T-helper 17 cell (primary cell): ENCODE results near the gene MAGED2. TPM values are rescaled to one million over a fixed set of nuclear protein-coding genes. Genes with fewer than 3 reads are reported as not detected.
"Not testable (repeated sequence)": the region's sequence is repeated elsewhere in the genome, so short reads cannot be mapped to it uniquely, and the experiment has no call there.

Experiments
- ATAC-seq: fragments of 150-1000 bp; cut with Tn5 transposase; 2 replicates; pipeline ENCODE4 v1.10.0; 2021; ENCODE audit warnings: mild to moderate bottlenecking, moderate library complexity
- DNase-seq, 3 donors: peaks; one replicate each; pipeline versions ENCODE4 v3.0.0 to v3.0.0-alpha.2; 2020 to 2021
- H3K9me3 ChIP-seq: one replicate; pipeline ENCODE4 v1.7.0; 2013; ENCODE audit warnings: low read length, mild to moderate bottlenecking; ENCODE audit not compliant: control insufficient read depth, poor library complexity, severe bottlenecking
- H3K27ac Mint-ChIP-seq: one replicate; pipeline ENCODE4 v1.8.0; 2022; ENCODE audit warnings: mild to moderate bottlenecking, moderate library complexity, mixed read lengths
- H3K27me3 Mint-ChIP-seq: one replicate; pipeline ENCODE4 v1.8.0; 2022; ENCODE audit warnings: mixed read lengths
- H3K36me3 Mint-ChIP-seq: one replicate; pipeline ENCODE4 v1.8.0; 2022; ENCODE audit warnings: low read depth, mixed read lengths
- H3K4me1 Mint-ChIP-seq: one replicate; pipeline ENCODE4 v1.8.0; 2022; ENCODE audit warnings: mild to moderate bottlenecking, mixed read lengths
- H3K4me3 Mint-ChIP-seq: one replicate; pipeline ENCODE4 v1.8.0; 2022; ENCODE audit warnings: mild to moderate bottlenecking, moderate library complexity, mixed read lengths
- total RNA-seq, 4 donors: library from RNA in 2 of 4; stranded (reverse) in 2 of 4; gene quantifications; one replicate each; pipeline ENCODE4 v1.2.3 and lab custom pipeline; 2022 to 2026

The MAGED2 gene, protein sequence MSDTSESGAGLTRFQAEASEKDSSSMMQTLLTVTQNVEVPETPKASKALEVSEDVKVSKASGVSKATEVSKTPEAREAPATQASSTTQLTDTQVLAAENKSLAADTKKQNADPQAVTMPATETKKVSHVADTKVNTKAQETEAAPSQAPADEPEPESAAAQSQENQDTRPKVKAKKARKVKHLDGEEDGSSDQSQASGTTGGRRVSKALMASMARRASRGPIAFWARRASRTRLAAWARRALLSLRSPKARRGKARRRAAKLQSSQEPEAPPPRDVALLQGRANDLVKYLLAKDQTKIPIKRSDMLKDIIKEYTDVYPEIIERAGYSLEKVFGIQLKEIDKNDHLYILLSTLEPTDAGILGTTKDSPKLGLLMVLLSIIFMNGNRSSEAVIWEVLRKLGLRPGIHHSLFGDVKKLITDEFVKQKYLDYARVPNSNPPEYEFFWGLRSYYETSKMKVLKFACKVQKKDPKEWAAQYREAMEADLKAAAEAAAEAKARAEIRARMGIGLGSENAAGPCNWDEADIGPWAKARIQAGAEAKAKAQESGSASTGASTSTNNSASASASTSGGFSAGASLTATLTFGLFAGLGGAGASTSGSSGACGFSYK
- total RNA-seq (10 to 100 TPM; 49.3 to 66.6 TPM), total RNA-seq (lab: John Stamatoyannopoulos, UW) (78.9 to 228 reads per million in 2 donors)

DNA sequence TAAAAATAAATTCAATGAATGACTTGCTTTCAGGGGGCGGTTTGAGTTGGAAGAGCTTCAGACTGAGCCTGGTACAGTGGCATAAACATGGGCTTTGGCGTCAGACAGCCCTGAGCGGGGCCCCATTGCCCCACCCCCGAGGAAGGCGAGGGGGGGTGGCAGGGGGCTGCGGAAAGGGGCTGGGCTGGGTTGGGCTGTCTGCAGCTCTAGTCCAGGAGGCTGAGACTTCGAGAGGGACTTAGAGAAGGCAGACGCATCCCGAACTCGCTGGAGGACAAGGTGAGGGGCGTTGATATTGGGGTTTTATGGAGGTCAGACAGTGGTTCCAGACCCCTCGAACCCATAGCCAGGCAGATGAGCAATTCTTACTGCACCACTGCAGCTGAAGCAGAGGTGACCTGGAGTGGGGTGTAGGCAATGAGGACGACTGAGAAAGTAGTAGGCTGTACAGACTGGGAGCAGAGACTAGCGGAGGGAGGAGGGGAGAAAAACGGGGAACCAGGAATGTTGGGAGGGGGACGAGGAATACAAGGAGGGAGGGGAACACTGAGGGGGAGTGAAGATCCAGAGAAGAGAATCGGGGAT, at the start of gene MAGED2:
Gene MAGED2, plus strand, starts transcription at position 222 of the 585 bp plus-strand sequence. CDS start 1,587 bp downstream, outside the sequence.
- DNase-seq (peak; percentile 17 to 52 (median 33)), ATAC-seq (peak; percentile 64)
- H3K4me3 Mint-ChIP-seq, result peak within 1 kb of the TSS; percentile 95
- peak within 1 kb of the TSS; percentile 94 for H3K27ac Mint-ChIP-seq
- H3K9me3 ChIP-seq, result no peaks in the 10 kb centered on the region
- no peaks in the 10 kb centered on the region for H3K27me3 Mint-ChIP-seq
- H3K36me3 Mint-ChIP-seq, result peaks cover 4% of the 10 kb centered on the region
- H3K4me1 Mint-ChIP-seq, result peaks cover 17% of the 10 kb centered on the region

DNA sequence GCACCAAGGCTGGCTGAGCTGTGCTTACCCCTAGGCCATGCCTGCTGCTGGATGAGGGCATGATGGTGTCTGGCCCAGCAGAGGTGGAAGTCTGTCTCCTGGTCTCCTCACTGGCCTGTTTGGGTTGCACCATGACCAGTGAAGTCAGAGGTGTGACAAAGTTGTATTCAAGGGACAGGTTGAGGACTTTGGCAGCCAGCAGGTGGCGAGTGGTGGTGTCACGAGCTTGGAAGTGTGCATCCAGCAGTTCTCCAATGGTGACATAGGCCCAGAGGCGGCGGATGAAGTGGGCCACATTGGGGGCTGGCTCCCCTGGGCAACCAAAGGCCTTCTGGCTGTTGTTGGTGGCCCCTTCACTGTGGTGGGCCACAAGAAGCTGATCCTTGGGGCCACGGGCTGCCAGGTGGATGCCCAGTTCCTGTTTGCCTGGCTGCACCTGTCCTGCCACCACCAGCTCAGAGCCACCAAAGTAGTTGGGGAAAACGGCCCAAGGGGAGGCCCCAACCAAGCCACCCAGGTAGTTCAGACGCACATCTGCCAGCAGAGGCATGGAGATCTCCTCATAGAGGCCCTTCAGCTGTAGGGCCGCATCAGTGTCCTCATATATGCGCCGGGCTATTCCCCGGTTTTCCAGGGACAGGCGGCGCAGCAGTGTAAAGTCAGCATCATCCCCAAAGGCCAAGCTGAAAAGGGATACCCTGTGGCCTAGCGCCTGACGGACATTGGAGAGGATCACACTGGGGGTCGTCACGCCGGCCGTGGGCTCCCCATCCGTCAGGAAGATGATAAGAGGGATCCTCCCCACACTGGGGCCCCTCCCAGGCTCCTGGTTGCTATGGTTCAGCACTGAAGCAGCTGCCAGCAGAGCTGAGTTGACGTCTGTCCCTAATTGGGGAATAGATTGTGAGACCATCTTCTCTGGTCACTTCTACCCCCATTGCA, 49.2 kb upstream of the MAGED2 start:
- H3K27me3 Mint-ChIP-seq, result peaks cover 13% of the 10 kb centered on the region
- no peaks in the 10 kb centered on the region for H3K36me3 Mint-ChIP-seq
- H3K9me3 ChIP-seq, result no peaks in the 10 kb centered on the region
- H3K27ac Mint-ChIP-seq, result no peak overlapping the region
- no peak for ATAC-seq
- H3K4me1 Mint-ChIP-seq, result no peaks in the 10 kb centered on the region
- H3K4me3 Mint-ChIP-seq, result no peak overlapping the region
- DNase-seq, result no peak

DNA sequence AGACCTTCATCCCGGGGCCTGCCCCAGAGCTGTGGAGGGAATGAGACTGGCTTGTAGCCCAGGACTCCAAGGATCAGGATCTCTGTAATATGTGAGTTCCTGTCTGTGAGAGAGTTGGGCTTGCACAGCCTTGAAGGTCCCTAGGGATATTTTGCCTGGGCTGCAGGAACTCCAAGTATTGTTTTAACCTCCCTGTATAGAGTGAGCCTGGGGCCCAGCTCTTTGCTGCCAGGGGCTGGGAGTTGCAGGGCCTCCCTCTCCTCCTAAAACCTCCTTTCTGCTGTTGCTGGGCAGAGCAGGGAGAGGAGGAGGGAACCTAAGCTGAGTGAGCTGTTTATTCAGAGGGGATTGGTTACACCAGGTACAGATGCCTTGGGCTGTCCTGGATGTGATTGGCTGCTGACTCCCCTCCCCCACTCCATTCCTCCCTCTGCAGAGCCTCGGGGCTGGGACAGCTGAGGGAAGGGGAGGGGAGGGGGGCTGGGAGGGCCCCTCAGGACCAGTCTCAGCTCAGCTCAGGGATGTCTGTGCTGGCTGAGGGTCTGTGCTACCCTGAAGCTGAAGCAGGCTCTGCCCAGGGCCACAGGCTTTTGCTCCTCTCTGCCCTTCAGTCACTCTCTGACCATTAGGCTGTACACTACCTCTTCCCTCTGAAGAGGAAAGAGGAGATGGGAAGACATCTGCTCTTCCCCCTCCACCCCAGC, 33.0 kb upstream of the MAGED2 start:
- not testable (repeated sequence) for H3K27me3 Mint-ChIP-seq, ATAC-seq, H3K27ac Mint-ChIP-seq, H3K9me3 ChIP-seq, H3K36me3 Mint-ChIP-seq, H3K4me1 Mint-ChIP-seq, DNase-seq, H3K4me3 Mint-ChIP-seq

DNA sequence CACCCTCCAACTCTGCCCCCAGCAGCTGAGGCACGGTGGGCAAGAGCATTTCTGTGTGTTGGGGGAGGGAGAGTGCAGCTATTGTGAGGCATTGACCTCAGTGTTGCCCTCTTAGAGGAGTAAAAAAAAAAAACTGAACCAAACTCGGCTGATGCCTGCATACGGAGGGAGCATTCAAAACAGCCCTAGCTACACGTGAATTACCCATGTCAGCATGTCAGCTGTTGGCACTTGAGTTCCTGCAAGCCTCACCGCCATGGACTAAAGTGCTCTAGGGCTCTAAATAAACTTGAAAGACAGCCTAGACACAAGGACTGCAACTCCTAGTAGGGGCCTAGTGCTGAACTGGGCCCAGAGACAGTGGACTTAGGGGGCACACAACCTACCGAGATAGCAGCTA, 31.5 kb upstream of the MAGED2 start:
- Mint-ChIP-seq H3K27me3 (no peaks in the 10 kb centered on the region), H3K36me3 (no peaks in the 10 kb centered on the region), H3K4me3 (no peak overlapping the region), H3K27ac (no peak overlapping the region), H3K4me1 (peaks cover 2% of the 10 kb centered on the region)
- no peak for DNase-seq
- ATAC-seq, result no peak
- no peaks in the 10 kb centered on the region for H3K9me3 ChIP-seq

DNA sequence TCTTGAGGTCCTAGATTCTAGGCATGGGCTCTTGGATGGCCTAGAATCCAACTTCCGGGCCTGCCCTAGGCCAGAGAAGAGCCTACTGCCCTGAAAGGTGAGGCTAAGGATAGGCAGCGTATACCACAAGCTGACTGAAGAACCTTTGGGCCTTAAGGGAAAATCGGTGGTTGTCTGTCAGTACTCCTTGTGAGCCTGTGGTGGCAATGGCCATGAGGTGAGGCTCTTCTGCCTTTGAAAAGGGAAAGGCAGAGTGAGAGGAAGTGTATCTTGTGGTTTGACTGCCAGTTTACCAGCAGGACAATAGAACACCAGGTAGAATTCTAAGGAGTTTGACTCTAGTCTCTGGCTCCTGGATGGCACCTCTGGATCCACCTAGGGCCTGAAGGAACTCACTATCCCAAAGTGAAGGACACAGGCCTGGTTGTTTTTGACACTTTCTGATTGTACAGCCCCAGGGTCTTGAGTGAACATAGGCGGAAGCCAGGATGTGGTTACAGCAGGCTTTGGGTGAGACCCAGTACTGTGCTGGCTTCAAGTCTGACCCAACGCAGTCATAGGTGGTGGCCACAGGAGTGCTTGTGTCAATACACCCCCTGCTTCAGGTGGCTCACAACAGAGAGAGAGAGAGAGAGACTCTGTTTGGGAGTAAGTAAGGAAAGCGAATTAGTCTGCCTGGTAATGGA, 30.4 kb upstream of the MAGED2 start:
- ATAC-seq (no peak), DNase-seq (no peak)
- no peaks in the 10 kb centered on the region for H3K36me3 Mint-ChIP-seq
- H3K9me3 ChIP-seq, result no peaks in the 10 kb centered on the region
- H3K4me3 Mint-ChIP-seq, result no peak overlapping the region
- peaks cover 2% of the 10 kb centered on the region for H3K4me1 Mint-ChIP-seq
- no peaks in the 10 kb centered on the region for H3K27me3 Mint-ChIP-seq
- H3K27ac Mint-ChIP-seq, result peak overlapping the region; percentile 27

DNA sequence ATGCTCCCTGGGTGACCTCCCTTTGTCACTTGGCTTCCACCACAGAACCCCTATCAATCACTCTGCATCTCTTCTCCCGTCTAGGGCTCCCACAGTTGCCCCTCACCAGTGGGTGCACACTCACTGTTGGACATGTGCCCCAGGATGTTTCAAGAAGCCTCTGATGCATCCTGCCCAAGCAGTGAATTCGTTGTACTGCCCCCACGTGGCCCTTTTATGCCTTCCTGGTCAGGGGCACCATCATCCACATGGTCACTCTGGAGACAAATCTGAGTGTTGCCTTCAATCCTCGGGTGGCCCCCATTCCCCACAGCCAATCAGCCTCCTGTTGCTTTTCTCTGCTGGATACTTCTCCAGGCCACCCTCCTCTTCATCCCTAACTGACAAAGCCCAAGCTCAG, 21.6 kb upstream of the MAGED2 start:
- Mint-ChIP-seq H3K27me3 (no peaks in the 10 kb centered on the region), H3K4me1 (peaks cover 8% of the 10 kb centered on the region), H3K27ac (no peak overlapping the region), H3K36me3 (no peaks in the 10 kb centered on the region), H3K4me3 (no peak overlapping the region)
- no peak for DNase-seq
- ATAC-seq, result no peak
- no peaks in the 10 kb centered on the region for H3K9me3 ChIP-seq

DNA sequence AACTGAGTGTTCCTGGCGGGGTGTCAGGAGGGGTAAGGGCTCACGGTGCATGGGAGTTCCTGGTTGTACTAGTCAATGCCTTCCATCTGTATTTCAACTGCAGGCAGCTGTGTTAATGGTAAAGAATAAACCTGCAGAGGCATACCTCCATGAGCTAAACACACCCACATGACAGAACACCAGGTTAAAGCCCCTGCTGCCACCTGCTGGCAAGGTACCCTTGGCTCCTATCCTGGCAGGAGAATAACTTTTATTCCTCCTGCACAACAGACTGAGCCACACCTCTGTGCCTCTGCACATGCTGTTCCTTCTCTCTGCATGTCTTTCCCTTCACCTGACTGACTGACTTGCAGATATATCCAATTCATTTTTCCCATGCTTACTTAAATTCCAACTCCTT, 20.6 kb upstream of the MAGED2 start:
- DNase-seq (peak in 1 of 3 donors; percentile 21), ATAC-seq (peak; percentile 68)
- H3K4me3 Mint-ChIP-seq, result no peak overlapping the region
- H3K36me3 Mint-ChIP-seq, result no peaks in the 10 kb centered on the region
- peaks cover 8% of the 10 kb centered on the region for H3K4me1 Mint-ChIP-seq
- H3K27ac Mint-ChIP-seq, result no peak overlapping the region
- H3K27me3 Mint-ChIP-seq, result no peaks in the 10 kb centered on the region
- no peaks in the 10 kb centered on the region for H3K9me3 ChIP-seq

GRCh38 chrX:54788446-54788845, 19.1 kb upstream of the MAGED2 start:
- no peaks in the 10 kb centered on the region for H3K9me3 ChIP-seq
- ATAC-seq (no peak), DNase-seq (no peak)
- H3K27ac Mint-ChIP-seq, result no peak overlapping the region
- H3K27me3 Mint-ChIP-seq, result no peaks in the 10 kb centered on the region
- H3K4me1 Mint-ChIP-seq, result peaks cover 8% of the 10 kb centered on the region
- H3K36me3 Mint-ChIP-seq, result no peaks in the 10 kb centered on the region
- H3K4me3 Mint-ChIP-seq, result no peak overlapping the region

DNA sequence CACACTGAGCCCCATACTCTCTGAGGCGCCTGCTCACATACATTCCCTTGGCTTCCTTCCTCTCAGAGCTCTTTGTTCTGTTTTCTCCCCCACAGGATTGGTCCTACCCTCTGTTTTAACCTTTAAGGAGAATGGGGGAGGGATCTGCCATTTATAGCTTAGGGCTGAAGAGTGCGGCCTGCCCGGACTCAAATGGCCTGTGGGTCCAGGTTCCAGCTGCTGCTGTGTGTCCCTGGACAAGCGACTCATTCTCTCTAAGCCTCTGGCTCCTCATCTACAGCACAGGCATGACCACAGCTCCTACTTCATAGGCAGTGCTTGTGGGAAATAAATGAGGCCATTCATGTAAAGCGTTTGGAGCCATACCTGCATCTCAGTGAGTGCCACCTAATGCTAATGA, 18.1 kb upstream of the MAGED2 start:
- ATAC-seq, DNase-seq, H3K36me3 Mint-ChIP-seq, H3K4me3 Mint-ChIP-seq, H3K9me3 ChIP-seq, H3K27ac Mint-ChIP-seq, H3K27me3 Mint-ChIP-seq, H3K4me1 Mint-ChIP-seq: not testable (repeated sequence)

- H3K4me1 Mint-ChIP-seq, result no peaks in the 10 kb centered on the region
- no peaks in the 10 kb centered on the region for H3K27me3 Mint-ChIP-seq
- ATAC-seq, result no peak
- no peak for DNase-seq
- no peaks in the 10 kb centered on the region for H3K36me3 Mint-ChIP-seq
- no peak overlapping the region for H3K4me3 Mint-ChIP-seq
- no peaks in the 10 kb centered on the region for H3K9me3 ChIP-seq
- no peak overlapping the region for H3K27ac Mint-ChIP-seq
These were observed 13.5 kb upstream of the MAGED2 start for GRCh38 chrX:54794028-54794427.

DNA sequence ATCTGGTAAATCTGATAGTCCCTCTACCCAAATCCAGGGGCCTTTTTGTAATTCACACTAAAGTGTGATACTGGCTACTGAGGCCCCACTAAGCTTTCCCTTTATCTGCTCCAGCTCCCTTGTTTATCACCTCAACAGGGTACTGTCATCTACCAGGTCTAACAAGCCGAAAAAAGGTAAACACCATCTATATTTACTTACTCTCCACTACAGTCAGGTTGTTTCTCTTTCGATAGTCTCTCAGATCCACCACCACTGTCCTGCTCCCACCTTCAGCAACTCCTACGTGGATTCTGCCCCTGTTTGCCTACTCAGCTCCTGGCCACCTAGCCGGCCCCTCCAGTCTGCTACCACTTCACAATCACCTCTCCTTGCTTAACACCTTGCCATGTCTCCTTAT, 12.8 kb upstream of the MAGED2 start:
- Mint-ChIP-seq H3K4me3 (no peak overlapping the region), H3K27ac (no peak overlapping the region)

GRCh38 chrX:54798137-54798536, 9.4 kb upstream of the MAGED2 start, which contains the start of gene ITIH6:
Gene ITIH6, minus strand, starts transcription at chrX:54798255. Its CDS starts 45 bp downstream, at chrX:54798210.
- H3K9me3 ChIP-seq, result no peaks in the 10 kb centered on the region
- Mint-ChIP-seq H3K27me3 (no peaks in the 10 kb centered on the region), H3K36me3 (no peaks in the 10 kb centered on the region), H3K27ac (no peak within 1 kb of the TSS), H3K4me3 (no peak within 1 kb of the TSS), H3K4me1 (no peaks in the 10 kb centered on the region)
- DNase-seq (no peak), ATAC-seq (no peak)

More for the DNA sequence above, 12.8 kb upstream of the MAGED2 start:
- H3K9me3 ChIP-seq, result no peaks in the 10 kb centered on the region
- no peaks in the 10 kb centered on the region for H3K27me3 Mint-ChIP-seq
- ATAC-seq, result no peak
- no peaks in the 10 kb centered on the region for H3K36me3 Mint-ChIP-seq
- no peaks in the 10 kb centered on the region for H3K4me1 Mint-ChIP-seq
- no peak for DNase-seq
